ENCODE data around the gene CAB39L. TPM values are rescaled to one million over a fixed set of nuclear protein-coding genes. Genes with fewer than 3 reads are reported as not detected.

CAB39L gene
- total RNA-seq, 1 experiment from 2014 or later: 6.2 TPM

GRCh38 chr13:49464085-49464484 is 20.2 kb upstream of the CAB39L start:
- peaks cover 35% of the 10 kb centered on the region for H3K36me3 Mint-ChIP-seq (ENCODE audit: insufficient read depth, unreplicated experiment)
- H3K9me3 Mint-ChIP-seq (ENCODE audit: unreplicated experiment): no peaks in the 10 kb centered on the region
- DNase-seq (ENCODE audit: unreplicated experiment): no peak
- no peak for TF ChIP-seq CTCF (IDR thresholded peaks at IDR 0.05; ENCODE audit: unreplicated experiment)
- H3K4me1 Mint-ChIP-seq (ENCODE audit: insufficient read depth, unreplicated experiment): no peaks in the 10 kb centered on the region
- no peak overlapping the region for H3K4me3 Mint-ChIP-seq (ENCODE audit: unreplicated experiment)
- no peaks in the 10 kb centered on the region for H3K27me3 Mint-ChIP-seq (ENCODE audit: insufficient read depth, unreplicated experiment)
- intact Hi-C loops (cut with micrococcal nuclease): no loop called here
- ChIA-PET CTCF (no interaction called here), POLR2A (no interaction called here)
- no TSS peak for BruUV-seq (replicated peaks)
- no peak overlapping the region for H3K27ac Mint-ChIP-seq (ENCODE audit: low read depth, unreplicated experiment)

GRCh38 chr13:49459580-49459979 is 15.7 kb upstream of the CAB39L start:
- BruUV-seq (replicated peaks): no TSS peak
- Mint-ChIP-seq H3K27me3 (ENCODE audit: insufficient read depth, unreplicated experiment) (no peaks in the 10 kb centered on the region), H3K36me3 (ENCODE audit: insufficient read depth, unreplicated experiment) (peaks cover 19% of the 10 kb centered on the region), H3K27ac (ENCODE audit: low read depth, unreplicated experiment) (no peak overlapping the region), H3K4me3 (ENCODE audit: unreplicated experiment) (no peak overlapping the region), H3K4me1 (ENCODE audit: insufficient read depth, unreplicated experiment) (no peaks in the 10 kb centered on the region), H3K9me3 (ENCODE audit: unreplicated experiment) (no peaks in the 10 kb centered on the region)
- CTCF ChIA-PET: no interaction called here
- TF ChIP-seq CTCF (IDR thresholded peaks at IDR 0.05; ENCODE audit: unreplicated experiment): no peak
- DNase-seq (ENCODE audit: unreplicated experiment): no peak
- POLR2A ChIA-PET: interaction anchor here (2.0 kb wide), 1 partner anchor 15 kb away, joined by 8 read pairs; the partner anchor contains the start of genes CAB39L and SETDB2
- intact Hi-C loops (cut with micrococcal nuclease): no loop called here

GRCh38 chr13:49457221-49457620 is 13.4 kb upstream of the CAB39L start:
- H3K4me1 Mint-ChIP-seq (ENCODE audit: insufficient read depth, unreplicated experiment): no peaks in the 10 kb centered on the region
- H3K27ac Mint-ChIP-seq (ENCODE audit: low read depth, unreplicated experiment): no peak overlapping the region
- ChIA-PET POLR2A (interaction anchor here (0.6 kb wide), 1 partner anchor 391 kb away, joined by 5 read pairs; no protein-coding TSS in a partner anchor), CTCF (no interaction called here)
- no peaks in the 10 kb centered on the region for H3K27me3 Mint-ChIP-seq (ENCODE audit: insufficient read depth, unreplicated experiment)
- TF ChIP-seq CTCF (IDR thresholded peaks at IDR 0.05; ENCODE audit: unreplicated experiment): no peak
- no peak for DNase-seq (ENCODE audit: unreplicated experiment)
- BruUV-seq (replicated peaks): no TSS peak
- H3K36me3 Mint-ChIP-seq (ENCODE audit: insufficient read depth, unreplicated experiment): peaks cover 17% of the 10 kb centered on the region
- H3K4me3 Mint-ChIP-seq (ENCODE audit: unreplicated experiment): no peak overlapping the region
- intact Hi-C loops (cut with micrococcal nuclease): no loop called here
- no peaks in the 10 kb centered on the region for H3K9me3 Mint-ChIP-seq (ENCODE audit: unreplicated experiment)

- DNase-seq (ENCODE audit: unreplicated experiment): no peak
- no peak for TF ChIP-seq CTCF (IDR thresholded peaks at IDR 0.05; ENCODE audit: unreplicated experiment)
These were observed 12.3 kb upstream of the CAB39L start for GRCh38 chr13:49456156-49456555.

More at GRCh38 chr13:49456156-49456555, 12.3 kb upstream of the CAB39L start:
- H3K27ac Mint-ChIP-seq (ENCODE audit: low read depth, unreplicated experiment): no peak overlapping the region
- H3K4me1 Mint-ChIP-seq (ENCODE audit: insufficient read depth, unreplicated experiment): no peaks in the 10 kb centered on the region
- CTCF ChIA-PET: no interaction called here
- H3K36me3 Mint-ChIP-seq (ENCODE audit: insufficient read depth, unreplicated experiment): peaks cover 11% of the 10 kb centered on the region
- intact Hi-C loops (cut with micrococcal nuclease): no loop called here
- no peak overlapping the region for H3K4me3 Mint-ChIP-seq (ENCODE audit: unreplicated experiment)
- H3K9me3 Mint-ChIP-seq (ENCODE audit: unreplicated experiment): no peaks in the 10 kb centered on the region
- H3K27me3 Mint-ChIP-seq (ENCODE audit: insufficient read depth, unreplicated experiment): no peaks in the 10 kb centered on the region
- POLR2A ChIA-PET: no interaction called here
- no TSS peak for BruUV-seq (replicated peaks)
